ENCODE data around the gene DLL1.

DNA sequence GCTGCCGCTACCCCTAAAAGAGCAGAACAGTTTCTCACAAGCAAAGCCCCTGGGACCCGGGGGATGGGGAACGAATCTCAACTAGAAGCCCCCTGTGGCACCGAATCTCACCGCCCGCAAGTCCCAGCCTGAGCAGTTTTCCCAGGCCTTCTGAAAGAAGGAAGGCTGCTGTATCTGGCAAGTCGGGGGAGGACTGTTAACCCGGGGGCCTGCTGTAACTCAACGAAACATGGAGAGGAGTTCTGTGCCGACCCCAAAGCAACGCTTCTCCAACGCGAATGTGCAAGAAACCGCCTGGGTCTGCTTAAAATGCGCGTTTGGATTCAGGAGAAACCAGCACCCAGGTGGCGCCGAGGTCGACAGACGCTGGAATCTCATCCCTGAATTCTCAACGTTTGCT is 34.2 kb downstream of the DLL1 start:
- TF ChIP-seq POLR2A (IDR thresholded peaks at IDR 0.05), result no peak
- TF ChIP-seq CTCF (IDR thresholded peaks at IDR 0.05), result no peak
